Peyer's patch (tissue), 4 donors: ENCODE data around the gene ANAPC13.

Source experiments
- POLR2A ChIP-seq, 2 donors: fragments of 450-650 bp; IDR thresholded peaks; one replicate each; pipeline ENCODE4 v1.5.1; 2017; ENCODE audit warnings: antibody characterized with exemption in 2 of 2, mild to moderate bottlenecking in 2 of 2, moderate library complexity in 2 of 2
- TF ChIP-seq, protein P1 (sequence below), 6 experiments: fragments of 450-650 bp in 4 of 6; fragments of 200-600 bp in 2 of 6; sonication (generic) in 1 of 6; IDR thresholded peaks; one replicate each; pipeline ENCODE4 v1.5.1; 2017 to 2019; ENCODE audit warnings: antibody characterized with exemption in 6 of 6, mild to moderate bottlenecking in 3 of 6, moderate library complexity in 1 of 6

- TF ChIP-seq, protein P1, sequence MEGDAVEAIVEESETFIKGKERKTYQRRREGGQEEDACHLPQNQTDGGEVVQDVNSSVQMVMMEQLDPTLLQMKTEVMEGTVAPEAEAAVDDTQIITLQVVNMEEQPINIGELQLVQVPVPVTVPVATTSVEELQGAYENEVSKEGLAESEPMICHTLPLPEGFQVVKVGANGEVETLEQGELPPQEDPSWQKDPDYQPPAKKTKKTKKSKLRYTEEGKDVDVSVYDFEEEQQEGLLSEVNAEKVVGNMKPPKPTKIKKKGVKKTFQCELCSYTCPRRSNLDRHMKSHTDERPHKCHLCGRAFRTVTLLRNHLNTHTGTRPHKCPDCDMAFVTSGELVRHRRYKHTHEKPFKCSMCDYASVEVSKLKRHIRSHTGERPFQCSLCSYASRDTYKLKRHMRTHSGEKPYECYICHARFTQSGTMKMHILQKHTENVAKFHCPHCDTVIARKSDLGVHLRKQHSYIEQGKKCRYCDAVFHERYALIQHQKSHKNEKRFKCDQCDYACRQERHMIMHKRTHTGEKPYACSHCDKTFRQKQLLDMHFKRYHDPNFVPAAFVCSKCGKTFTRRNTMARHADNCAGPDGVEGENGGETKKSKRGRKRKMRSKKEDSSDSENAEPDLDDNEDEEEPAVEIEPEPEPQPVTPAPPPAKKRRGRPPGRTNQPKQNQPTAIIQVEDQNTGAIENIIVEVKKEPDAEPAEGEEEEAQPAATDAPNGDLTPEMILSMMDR (IDR thresholded peaks at IDR 0.05): peak in 2 of 6 experiments; percentile 1 to 5
- TF ChIP-seq POLR2A (IDR thresholded peaks at IDR 0.05): peak; percentile 57 to 72
These were observed at the start of gene ANAPC13, which contains the start of gene CEP63 for GRCh38 chr3:134485718-134486576.
